LNCAP (cell line): ENCODE data around the gene GRM1.

Experiments used
- TF ChIP-seq, protein P1 (sequence below): fragments of 450-650 bp; IDR thresholded peaks from 2 replicates; pipeline ENCODE4 v1.5.1; 2017; ENCODE audit warnings: mild to moderate bottlenecking

The GRM1 gene

DNA sequence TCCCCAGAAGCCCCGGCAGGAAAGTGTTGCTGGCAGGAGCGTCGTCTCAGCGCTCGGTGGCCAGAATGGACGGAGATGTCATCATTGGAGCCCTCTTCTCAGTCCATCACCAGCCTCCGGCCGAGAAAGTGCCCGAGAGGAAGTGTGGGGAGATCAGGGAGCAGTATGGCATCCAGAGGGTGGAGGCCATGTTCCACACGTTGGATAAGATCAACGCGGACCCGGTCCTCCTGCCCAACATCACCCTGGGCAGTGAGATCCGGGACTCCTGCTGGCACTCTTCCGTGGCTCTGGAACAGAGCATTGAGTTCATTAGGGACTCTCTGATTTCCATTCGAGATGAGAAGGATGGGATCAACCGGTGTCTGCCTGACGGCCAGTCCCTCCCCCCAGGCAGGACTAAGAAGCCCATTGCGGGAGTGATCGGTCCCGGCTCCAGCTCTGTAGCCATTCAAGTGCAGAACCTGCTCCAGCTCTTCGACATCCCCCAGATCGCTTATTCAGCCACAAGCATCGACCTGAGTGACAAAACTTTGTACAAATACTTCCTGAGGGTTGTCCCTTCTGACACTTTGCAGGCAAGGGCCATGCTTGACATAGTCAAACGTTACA, 817 bp downstream of the GRM1 start:
- TF ChIP-seq, protein P1, sequence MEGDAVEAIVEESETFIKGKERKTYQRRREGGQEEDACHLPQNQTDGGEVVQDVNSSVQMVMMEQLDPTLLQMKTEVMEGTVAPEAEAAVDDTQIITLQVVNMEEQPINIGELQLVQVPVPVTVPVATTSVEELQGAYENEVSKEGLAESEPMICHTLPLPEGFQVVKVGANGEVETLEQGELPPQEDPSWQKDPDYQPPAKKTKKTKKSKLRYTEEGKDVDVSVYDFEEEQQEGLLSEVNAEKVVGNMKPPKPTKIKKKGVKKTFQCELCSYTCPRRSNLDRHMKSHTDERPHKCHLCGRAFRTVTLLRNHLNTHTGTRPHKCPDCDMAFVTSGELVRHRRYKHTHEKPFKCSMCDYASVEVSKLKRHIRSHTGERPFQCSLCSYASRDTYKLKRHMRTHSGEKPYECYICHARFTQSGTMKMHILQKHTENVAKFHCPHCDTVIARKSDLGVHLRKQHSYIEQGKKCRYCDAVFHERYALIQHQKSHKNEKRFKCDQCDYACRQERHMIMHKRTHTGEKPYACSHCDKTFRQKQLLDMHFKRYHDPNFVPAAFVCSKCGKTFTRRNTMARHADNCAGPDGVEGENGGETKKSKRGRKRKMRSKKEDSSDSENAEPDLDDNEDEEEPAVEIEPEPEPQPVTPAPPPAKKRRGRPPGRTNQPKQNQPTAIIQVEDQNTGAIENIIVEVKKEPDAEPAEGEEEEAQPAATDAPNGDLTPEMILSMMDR, result no peak

DNA sequence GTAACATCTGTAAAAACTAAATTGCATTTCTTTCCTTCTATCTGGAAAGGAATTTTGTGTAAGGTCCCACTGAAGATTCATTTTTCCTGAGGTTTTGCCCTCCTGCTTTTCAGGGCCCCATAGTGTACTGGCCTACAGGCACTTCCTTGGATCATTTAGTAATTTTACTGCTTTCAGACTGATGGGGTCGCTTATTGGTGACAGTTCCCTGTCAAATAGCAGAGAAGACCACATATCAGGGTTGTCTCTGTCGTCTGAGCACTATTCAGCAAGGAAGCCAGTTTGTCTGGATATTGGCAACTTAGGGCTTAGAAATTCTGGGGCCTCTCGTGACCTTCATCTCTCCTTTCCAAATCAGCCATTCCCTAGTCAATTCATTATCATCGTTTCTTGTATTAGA, 3.5 kb downstream of the GRM1 start:
- TF ChIP-seq, protein P1, result no peak

- TF ChIP-seq, protein P1, result no peak
These were observed 11.5 kb downstream of the GRM1 start for GRCh38 chr6:146040360-146040759.

- TF ChIP-seq, protein P1, result peak; percentile 57
These were observed 12.4 kb downstream of the GRM1 start for GRCh38 chr6:146041282-146041681.

DNA sequence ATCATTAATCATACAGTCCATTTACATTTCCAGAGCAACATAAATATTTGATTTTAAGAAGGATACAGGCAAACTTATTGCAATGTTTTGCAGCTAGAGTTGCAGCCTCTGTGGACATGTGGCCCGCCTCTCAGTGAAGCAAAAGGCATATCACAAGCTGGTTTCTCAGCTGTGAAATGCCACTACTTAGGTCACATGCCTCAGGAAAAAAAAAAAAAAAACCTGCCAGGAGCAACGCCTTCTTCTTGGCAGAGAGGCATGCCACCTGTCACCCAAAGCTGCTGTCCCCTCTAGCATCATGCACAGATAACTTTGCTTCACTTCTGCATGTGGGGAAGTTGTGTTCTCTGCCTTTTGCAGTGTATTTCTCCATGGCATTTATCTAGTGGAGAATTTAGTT, 18.5 kb downstream of the GRM1 start:
- TF ChIP-seq, protein P1, result no peak

GRCh38 chr6:146050168-146050567, 21.3 kb downstream of the GRM1 start:
- TF ChIP-seq, protein P1, result no peak

DNA sequence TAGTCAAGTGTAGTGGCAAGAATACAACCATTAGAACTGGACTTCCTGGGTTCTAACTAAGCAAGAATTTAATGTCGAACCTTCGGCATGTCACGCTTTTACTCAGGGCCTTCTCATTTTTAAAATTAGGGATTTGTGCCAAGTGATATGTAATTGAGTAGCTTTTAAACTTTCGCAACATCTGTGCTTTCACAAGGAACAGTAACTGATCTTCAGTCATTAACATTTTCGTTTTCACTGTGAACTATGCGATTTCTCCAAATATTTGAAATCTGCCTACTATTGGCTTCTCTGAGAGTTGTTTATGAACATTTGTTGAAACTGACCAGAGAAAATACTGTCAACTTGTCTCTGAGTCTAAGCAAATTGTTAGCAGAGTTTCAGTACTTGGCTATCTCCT, 27.6 kb downstream of the GRM1 start:
- TF ChIP-seq, protein P1, result no peak

DNA sequence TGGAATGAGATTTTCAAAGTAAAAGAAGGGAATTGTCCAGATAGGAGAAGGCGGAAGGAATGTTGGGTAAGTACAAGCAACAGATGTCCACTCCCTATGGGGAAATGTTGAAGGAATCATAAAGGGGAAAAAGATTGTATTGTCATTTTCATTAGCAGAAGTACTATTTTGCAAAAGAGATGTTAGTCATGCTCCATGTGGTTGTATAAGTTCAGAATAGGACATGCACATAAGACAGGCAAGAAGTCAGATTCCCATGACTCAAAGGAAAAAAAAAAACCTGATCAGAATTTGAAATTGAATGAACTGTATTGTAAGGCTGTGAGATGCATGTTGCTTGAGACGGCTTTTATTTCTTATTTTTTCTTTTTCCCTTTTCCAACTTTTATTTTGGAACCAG, 36.8 kb downstream of the GRM1 start:
- TF ChIP-seq, protein P1, result no peak
